Mucosa of descending colon (tissue), 3 donors: ENCODE results near the gene TRPM8. TPM values are rescaled to one million over a fixed set of nuclear protein-coding genes. Genes with fewer than 3 reads are reported as not detected.

Source experiments
- ATAC-seq: fragments of 200-7000 bp; cut with Tn5 transposase; one replicate; pipeline ENCODE4 v1.9.1; 2020; ENCODE audit warnings: mild to moderate bottlenecking, moderate library complexity
- DNase-seq, 3 donors: peaks; one replicate each; pipeline ENCODE4 v3.0.0-alpha.2; 2020
- H3K36me3 ChIP-seq: fragments of 200-600 bp; one replicate; pipeline ENCODE4 v1.8.0; 2021; ENCODE audit warnings: low read depth, mild to moderate bottlenecking
- H3K4me1 ChIP-seq: fragments of 200-600 bp; one replicate; pipeline ENCODE4 v1.8.0; 2021; ENCODE audit warnings: low read depth, mild to moderate bottlenecking
- H3K4me3 ChIP-seq: fragments of 200-600 bp; one replicate; pipeline ENCODE4 v1.8.0; 2021; ENCODE audit warnings: mild to moderate bottlenecking
- H3K9me3 ChIP-seq: fragments of 200-600 bp; one replicate; pipeline ENCODE4 v1.8.0; 2021; ENCODE audit warnings: mild to moderate bottlenecking
- CTCF ChIP-seq: fragments of 200-600 bp; IDR thresholded peaks from one replicate; pipeline ENCODE4 v1.8.0; 2022; ENCODE audit warnings: antibody characterized with exemption, mild to moderate bottlenecking
- intact Hi-C, 2 donors: fragments of 100-400 bp; cut with DNase I in 1 of 2; cut with micrococcal nuclease in 1 of 2; formaldehyde crosslinking; loops; one replicate each; pipeline versions ENCODE4 v1.11.0 to v1.11.1; 2022; cut with DNase I, micrococcal nuclease
- total RNA-seq, 3 donors: library from RNA; stranded (reverse); fragmentation: NEBNext Ultra II Directional in 2 of 3; extraction: Animal tissue kit (Norgen Biotek cat#: 25700) in 2 of 3; gene quantifications; one replicate each; pipeline versions ENCODE4 v1.2.1 to v1.2.4, GENCODE V29; 2021 to 2023
- donor health status: DM: no; HTN: no; CAD: no; lungs with moderate emphysema.
- donor health status: DM: no; HTN: no; CAD: no.
- donor health status: DM: no; HTN: yes; CAD: no.

The TRPM8 gene
- total RNA-seq, 3 donors from 2014 or later, result not detected

GRCh38 chr2:233991196-233991595, 74.0 kb downstream of the TRPM8 start:
- TF ChIP-seq CTCF, result no peak
- no peak overlapping the region for H3K4me3 ChIP-seq
- no peak for DNase-seq
- peak; percentile 25 for ATAC-seq
- intact Hi-C loops, result no loop called here
- H3K4me1 ChIP-seq, result no peaks in the 10 kb centered on the region
- H3K36me3 ChIP-seq, result no peaks in the 10 kb centered on the region
- no peaks in the 10 kb centered on the region for H3K9me3 ChIP-seq

- DNase-seq (no peak), ATAC-seq (no peak)
- Histone ChIP-seq H3K4me3 (no peak overlapping the region), H3K9me3 (no peaks in the 10 kb centered on the region), H3K4me1 (no peaks in the 10 kb centered on the region), H3K36me3 (no peaks in the 10 kb centered on the region)
- TF ChIP-seq CTCF, result no peak
- intact Hi-C loops, result no loop called here
Measured at GRCh38 chr2:233992513-233993217, 75.5 kb downstream of the TRPM8 start.

GRCh38 chr2:233993461-233993860, 76.3 kb downstream of the TRPM8 start:
- no peaks in the 10 kb centered on the region for H3K9me3 ChIP-seq
- no peak overlapping the region for H3K4me3 ChIP-seq
- TF ChIP-seq CTCF, result no peak
- no peaks in the 10 kb centered on the region for H3K36me3 ChIP-seq
- DNase-seq (no peak), ATAC-seq (no peak)
- intact Hi-C loops, result no loop called here
- H3K4me1 ChIP-seq, result no peaks in the 10 kb centered on the region

GRCh38 chr2:233994151-233994550, 77.0 kb downstream of the TRPM8 start:
- no peaks in the 10 kb centered on the region for H3K9me3 ChIP-seq
- H3K4me1 ChIP-seq, result no peaks in the 10 kb centered on the region
- ATAC-seq, result no peak
- no peak for TF ChIP-seq CTCF
- intact Hi-C loops, result no loop called here
- no peak for DNase-seq
- H3K36me3 ChIP-seq, result no peaks in the 10 kb centered on the region
- no peak overlapping the region for H3K4me3 ChIP-seq

GRCh38 chr2:233996000-233996399, 78.8 kb downstream of the TRPM8 start:
- no peak overlapping the region for H3K4me3 ChIP-seq
- no peaks in the 10 kb centered on the region for H3K4me1 ChIP-seq
- no peak for TF ChIP-seq CTCF
- DNase-seq (no peak), ATAC-seq (no peak)
- no peaks in the 10 kb centered on the region for H3K36me3 ChIP-seq
- H3K9me3 ChIP-seq, result no peaks in the 10 kb centered on the region
- intact Hi-C loops, result no loop called here

GRCh38 chr2:233996461-233996860, 79.3 kb downstream of the TRPM8 start:
- Histone ChIP-seq H3K4me3 (no peak overlapping the region), H3K9me3 (no peaks in the 10 kb centered on the region), H3K36me3 (no peaks in the 10 kb centered on the region), H3K4me1 (no peaks in the 10 kb centered on the region)
- ATAC-seq (no peak), DNase-seq (no peak)
- no peak for TF ChIP-seq CTCF
- intact Hi-C loops, result no loop called here
